ENCODE measurements around the gene EIF4G3. TPM values are rescaled to one million over a fixed set of nuclear protein-coding genes. Genes with fewer than 3 reads are reported as not detected.

The EIF4G3 gene
- total and polyA plus RNA-seq, 10 of the 15 experiments (the other 5 are each of a cell fraction or from before 2014, with no cell fraction given), result 7.4 to 45.1 (median 29.1) TPM

DNA sequence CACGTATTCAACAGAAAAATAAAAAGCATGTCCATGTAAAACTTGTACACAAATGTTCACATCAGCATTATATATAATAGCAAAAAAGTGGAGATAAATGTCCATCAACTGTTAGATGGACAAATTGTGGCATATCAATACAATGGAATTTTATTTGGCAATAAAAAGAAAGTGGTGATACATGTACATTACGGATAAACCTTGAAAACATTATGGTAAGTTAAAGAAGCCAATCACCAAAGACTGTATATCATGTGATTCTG, 76.9 kb downstream of the EIF4G3 start:
- H3K4me2 ChIP-seq (ENCODE audit: control insufficient read depth, insufficient read depth), result no peak overlapping the region
- intact Hi-C loops (cut with micrococcal nuclease; ENCODE audit: unreplicated experiment), result no loop called here
- no peak overlapping the region for H3K4me3 ChIP-seq
- ChIA-PET SMC1A (ENCODE audit: uncharacterized antibody, unreplicated experiment) (no interaction called here), POLR2A (no interaction called here), RAD21 (ENCODE audit: unreplicated experiment) (no interaction called here), CTCF (no interaction called here)
- DNase-seq (ENCODE audit: low read depth, low spot score) (no peak), FAIRE-seq (no peak), ATAC-seq (no peak)
- TF ChIP-seq SMAD1 (IDR thresholded peaks at IDR 0.05; ENCODE audit: low read depth, partially characterized antibody) (no peak), IKZF2 (IDR thresholded peaks at IDR 0.05) (no peak), BMI1 (IDR thresholded peaks at IDR 0.05; ENCODE audit: borderline replicate concordance) (no peak), CEBPZ (IDR thresholded peaks at IDR 0.05; ENCODE audit: low read depth, low read length) (no peak), SPI1 (IDR thresholded peaks at IDR 0.05; ENCODE audit: borderline replicate concordance, insufficient read depth, low read depth, low read length) (no peak), NR2F1 (conservative IDR thresholded peaks at IDR 0.05) (no peak), RELA (IDR thresholded peaks at IDR 0.05; ENCODE audit: borderline replicate concordance, partially characterized antibody) (no peak)
- TF ChIP-seq, protein P1, sequence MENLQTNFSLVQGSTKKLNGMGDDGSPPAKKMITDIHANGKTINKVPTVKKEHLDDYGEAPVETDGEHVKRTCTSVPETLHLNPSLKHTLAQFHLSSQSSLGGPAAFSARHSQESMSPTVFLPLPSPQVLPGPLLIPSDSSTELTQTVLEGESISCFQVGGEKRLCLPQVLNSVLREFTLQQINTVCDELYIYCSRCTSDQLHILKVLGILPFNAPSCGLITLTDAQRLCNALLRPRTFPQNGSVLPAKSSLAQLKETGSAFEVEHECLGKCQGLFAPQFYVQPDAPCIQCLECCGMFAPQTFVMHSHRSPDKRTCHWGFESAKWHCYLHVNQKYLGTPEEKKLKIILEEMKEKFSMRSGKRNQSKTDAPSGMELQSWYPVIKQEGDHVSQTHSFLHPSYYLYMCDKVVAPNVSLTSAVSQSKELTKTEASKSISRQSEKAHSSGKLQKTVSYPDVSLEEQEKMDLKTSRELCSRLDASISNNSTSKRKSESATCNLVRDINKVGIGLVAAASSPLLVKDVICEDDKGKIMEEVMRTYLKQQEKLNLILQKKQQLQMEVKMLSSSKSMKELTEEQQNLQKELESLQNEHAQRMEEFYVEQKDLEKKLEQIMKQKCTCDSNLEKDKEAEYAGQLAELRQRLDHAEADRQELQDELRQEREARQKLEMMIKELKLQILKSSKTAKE (IDR thresholded peaks at IDR 0.05; ENCODE audit: low read depth, poor library complexity, severe bottlenecking), result no peak
- 97% methylated on average over 2 of the region's 2 CpGs for WGBS (ENCODE audit: insufficient coverage, insufficient replicate concordance, low lambda C conversion rate, missing lambda C conversion rate)
- H3K27me3 ChIP-seq (replicated peaks in 1 of 2; ENCODE audit: control insufficient read depth in 2 of 2, insufficient read depth in 2 of 2, low read length in 1 of 2), result no peaks in the 10 kb centered on the region
- no peaks in the 10 kb centered on the region for H4K20me1 ChIP-seq (ENCODE audit: control insufficient read depth, insufficient read depth)
- peaks cover 3% of the 10 kb centered on the region; the same call in 1 of the 2 replicates for H3K4me1 ChIP-seq (ENCODE audit: control insufficient read depth, insufficient read depth, low read length)
- H3K27ac ChIP-seq (ENCODE audit: control insufficient read depth, insufficient read depth), result no peak overlapping the region
- H3K9me3 ChIP-seq (replicated peaks; ENCODE audit: control insufficient read depth, insufficient read depth, low read length), result no peaks in the 10 kb centered on the region; the same call in 2 of the 3 replicates
- in situ Hi-C loops (cut with MboI), result no loop called here
- no peaks in the 10 kb centered on the region; the same call in 1 of the 2 replicates for H3K79me2 ChIP-seq (ENCODE audit: control insufficient read depth, insufficient read depth, low read length)
- no TSS peak for BruUV-seq (replicated peaks)
- H2AFZ ChIP-seq (ENCODE audit: control insufficient read depth, low read depth, low read length), result no peak overlapping the region
- peaks cover 0 to 5% of the 10 kb centered on the region in 2 experiments; a peak in 2 of 4 replicates for H3K36me3 ChIP-seq (ENCODE audit: control insufficient read depth in 2 of 2, insufficient read depth in 2 of 2, low read length in 1 of 2)
- H3K9ac ChIP-seq (ENCODE audit: control insufficient read depth, insufficient read depth, low read length), result no peak overlapping the region

Data from GM12878 (cell line).